ENCODE data around the gene COL5A1.

Gene COL5A1

GRCh38 chr9:134770972-134771971 lies 129.7 kb downstream of the COL5A1 start:
- DNase-seq (ENCODE audit: low read depth): no peak
- no peak for TF ChIP-seq CTCF (IDR thresholded peaks at IDR 0.05; ENCODE audit: low read depth, low read length, missing control alignments)

GRCh38 chr9:134772331-134772730 lies 130.7 kb downstream of the COL5A1 start:
- H3K4me3 ChIP-seq (ENCODE audit: low read depth, low read length): no peak overlapping the region
- DNase-seq (ENCODE audit: low read depth): no peak
- TF ChIP-seq CTCF (IDR thresholded peaks at IDR 0.05; ENCODE audit: low read depth, low read length, missing control alignments): no peak

More at GRCh38 chr9:134770972-134771971, 129.7 kb downstream of the COL5A1 start:
- H3K4me3 ChIP-seq (ENCODE audit: low read depth, low read length): no peak overlapping the region

GRCh38 chr9:134773842-134774241 lies 132.2 kb downstream of the COL5A1 start:
- no peak overlapping the region for H3K4me3 ChIP-seq (ENCODE audit: low read depth, low read length)
- no peak for TF ChIP-seq CTCF (IDR thresholded peaks at IDR 0.05; ENCODE audit: low read depth, low read length, missing control alignments)
- DNase-seq (ENCODE audit: low read depth): no peak

- DNase-seq (ENCODE audit: low read depth): no peak
- H3K4me3 ChIP-seq (ENCODE audit: low read depth, low read length): no peak overlapping the region
- no peak for TF ChIP-seq CTCF (IDR thresholded peaks at IDR 0.05; ENCODE audit: low read depth, low read length, missing control alignments)
These were observed 132.8 kb downstream of the COL5A1 start for GRCh38 chr9:134774410-134774809.

GRCh38 chr9:134775081-134775951 lies 133.7 kb downstream of the COL5A1 start:
- H3K4me3 ChIP-seq (ENCODE audit: low read depth, low read length): no peak overlapping the region

More at GRCh38 chr9:134775081-134775951, 133.7 kb downstream of the COL5A1 start:
- DNase-seq (ENCODE audit: low read depth): no peak
- no peak for TF ChIP-seq CTCF (IDR thresholded peaks at IDR 0.05; ENCODE audit: low read depth, low read length, missing control alignments)

Data from GM12864 (cell line).